Measurements from ENCODE around the gene TOR2A. TPM values are rescaled to one million over a fixed set of nuclear protein-coding genes. Genes with fewer than 3 reads are reported as not detected.

TOR2A gene
- total RNA-seq, 1 donor = 4.8 TPM

GRCh38 chr9:127698985-127699670, 36.0 kb downstream of the TOR2A start:
- DNase-seq (ENCODE audit: low read depth) = peak; percentile 98
- TF ChIP-seq, protein P1, sequence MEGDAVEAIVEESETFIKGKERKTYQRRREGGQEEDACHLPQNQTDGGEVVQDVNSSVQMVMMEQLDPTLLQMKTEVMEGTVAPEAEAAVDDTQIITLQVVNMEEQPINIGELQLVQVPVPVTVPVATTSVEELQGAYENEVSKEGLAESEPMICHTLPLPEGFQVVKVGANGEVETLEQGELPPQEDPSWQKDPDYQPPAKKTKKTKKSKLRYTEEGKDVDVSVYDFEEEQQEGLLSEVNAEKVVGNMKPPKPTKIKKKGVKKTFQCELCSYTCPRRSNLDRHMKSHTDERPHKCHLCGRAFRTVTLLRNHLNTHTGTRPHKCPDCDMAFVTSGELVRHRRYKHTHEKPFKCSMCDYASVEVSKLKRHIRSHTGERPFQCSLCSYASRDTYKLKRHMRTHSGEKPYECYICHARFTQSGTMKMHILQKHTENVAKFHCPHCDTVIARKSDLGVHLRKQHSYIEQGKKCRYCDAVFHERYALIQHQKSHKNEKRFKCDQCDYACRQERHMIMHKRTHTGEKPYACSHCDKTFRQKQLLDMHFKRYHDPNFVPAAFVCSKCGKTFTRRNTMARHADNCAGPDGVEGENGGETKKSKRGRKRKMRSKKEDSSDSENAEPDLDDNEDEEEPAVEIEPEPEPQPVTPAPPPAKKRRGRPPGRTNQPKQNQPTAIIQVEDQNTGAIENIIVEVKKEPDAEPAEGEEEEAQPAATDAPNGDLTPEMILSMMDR (IDR thresholded peaks at IDR 0.05; ENCODE audit: insufficient read depth, low read length) = peak; percentile 30
- peak overlapping the region; percentile 48 for H3K4me3 ChIP-seq (ENCODE audit: low read depth, low read length)

DNA sequence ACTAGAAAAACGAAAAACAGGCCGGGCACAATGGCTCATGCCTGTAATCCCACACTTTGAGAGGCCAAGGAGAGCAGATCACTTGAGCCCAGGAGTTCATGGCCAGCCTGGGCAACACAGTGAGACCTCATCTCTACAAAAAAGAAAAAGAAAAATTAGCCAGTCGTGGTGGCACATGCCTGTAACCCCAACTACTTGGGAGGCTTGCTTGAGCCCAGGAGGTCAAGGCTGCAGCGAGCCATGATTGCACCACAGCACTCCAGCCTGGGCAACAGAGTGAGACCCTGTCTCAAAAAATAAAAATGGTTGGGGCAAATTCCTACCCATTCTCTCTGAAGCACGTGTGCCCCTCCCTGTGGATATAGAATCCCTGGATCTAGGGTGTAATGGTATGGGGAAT, 36.7 kb downstream of the TOR2A start:
- DNase-seq (ENCODE audit: low read depth) = no peak
- TF ChIP-seq, protein P1 (IDR thresholded peaks at IDR 0.05; ENCODE audit: insufficient read depth, low read length) = no peak
- no peak overlapping the region for H3K4me3 ChIP-seq (ENCODE audit: low read depth, low read length)

- DNase-seq (ENCODE audit: low read depth) = no peak
- no peak overlapping the region for H3K4me3 ChIP-seq (ENCODE audit: low read depth, low read length)
- TF ChIP-seq, protein P1 (IDR thresholded peaks at IDR 0.05; ENCODE audit: insufficient read depth, low read length) = no peak
These were observed 37.5 kb downstream of the TOR2A start for GRCh38 chr9:127697575-127697974.

DNA sequence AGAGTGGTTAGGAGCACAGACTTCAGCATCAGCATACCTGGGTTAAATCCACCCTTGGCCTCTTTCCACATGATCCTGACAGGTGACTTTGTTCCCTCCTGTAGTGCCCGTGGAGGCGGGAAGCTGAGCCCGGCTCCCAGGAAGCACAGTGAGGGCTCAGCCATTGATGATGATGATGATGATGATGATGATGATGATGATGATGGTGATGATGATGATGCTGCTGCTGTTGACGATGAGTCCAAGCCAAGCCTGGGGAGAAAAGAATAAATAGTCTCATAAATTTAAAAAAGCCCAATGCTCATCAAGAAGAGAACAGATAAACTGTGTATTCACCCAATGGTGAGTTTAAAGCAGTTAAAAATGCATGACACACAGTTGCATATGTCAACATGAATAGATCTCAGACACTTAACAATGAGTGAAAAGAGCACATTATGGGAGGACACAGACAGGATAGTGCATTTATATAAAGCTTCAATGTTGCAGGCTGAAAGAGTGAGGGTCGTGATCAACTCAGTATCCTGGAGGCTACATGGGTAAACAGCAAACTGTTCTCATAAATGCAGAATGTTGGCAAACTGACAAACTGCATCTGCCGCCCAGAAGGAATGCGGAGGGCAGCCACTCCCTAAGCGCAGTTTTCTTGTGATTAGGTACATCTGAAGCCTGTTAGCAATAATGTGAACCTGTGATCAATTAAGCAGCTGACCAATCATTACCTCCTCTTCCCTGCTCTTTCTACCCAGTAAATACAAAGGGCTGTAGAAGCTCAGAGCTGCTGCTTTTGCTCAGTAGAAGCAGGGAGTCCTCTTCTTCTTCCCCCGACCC, 40.0 kb downstream of the TOR2A start:
- TF ChIP-seq, protein P1 (IDR thresholded peaks at IDR 0.05; ENCODE audit: insufficient read depth, low read length) = no peak
- peak; percentile 7 for DNase-seq (ENCODE audit: low read depth)
- H3K4me3 ChIP-seq (ENCODE audit: low read depth, low read length) = no peak overlapping the region

- TF ChIP-seq, protein P1 (IDR thresholded peaks at IDR 0.05; ENCODE audit: insufficient read depth, low read length) = no peak
These were observed 41.4 kb downstream of the TOR2A start for GRCh38 chr9:127693697-127694096.

DNA sequence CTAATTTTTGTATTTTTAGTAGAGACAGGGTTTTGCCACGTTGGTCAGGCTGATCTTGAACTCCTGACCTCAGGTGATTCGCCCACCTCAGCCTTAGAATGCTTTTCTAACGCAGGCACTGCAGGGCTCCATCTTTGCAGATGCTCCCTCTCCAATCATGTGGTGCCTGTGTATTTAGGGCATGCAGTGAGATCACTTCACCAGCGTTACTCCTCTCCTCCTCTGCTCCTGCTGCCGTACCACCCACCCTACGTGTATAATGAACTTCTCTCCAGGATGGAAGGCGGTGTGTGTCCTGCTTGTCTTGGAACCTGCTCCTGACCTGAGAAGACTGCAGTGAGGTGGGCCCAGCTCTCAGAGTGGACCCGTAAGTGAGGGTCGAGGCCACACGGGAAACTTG, 42.0 kb downstream of the TOR2A start:
- TF ChIP-seq, protein P1 (IDR thresholded peaks at IDR 0.05; ENCODE audit: insufficient read depth, low read length) = no peak
- no peak for DNase-seq (ENCODE audit: low read depth)
- no peak overlapping the region for H3K4me3 ChIP-seq (ENCODE audit: low read depth, low read length)

More at GRCh38 chr9:127693697-127694096, 41.4 kb downstream of the TOR2A start:
- H3K4me3 ChIP-seq (ENCODE audit: low read depth, low read length) = no peak overlapping the region
- DNase-seq (ENCODE audit: low read depth) = no peak
